MCF 10A (cell line): ENCODE results near the gene HES5. TPM values are rescaled to one million over a fixed set of nuclear protein-coding genes. Genes with fewer than 3 reads are reported as not detected.
"Not testable (repeated sequence)": the region's sequence is repeated elsewhere in the genome, so short reads cannot be mapped to it uniquely, and the experiment has no call there.

ENCODE experiments used
- BruUV-seq: library from RNA; stranded (reverse); fragments of 400-500 nt; replicated peaks from 2 replicates; lab custom pipeline; 2021; lab: Mats Ljungman, UMichigan
- CTCF ChIA-PET: fragments of 300-600 bp; sonication (Branson Sonifier 250); formaldehyde crosslinking; extraction: SDS; loops from one replicate; lab custom pipeline; 2021; ENCODE audit warnings: antibody characterized with exemption, inconsistent platforms; lab: Yijun Ruan, JAX
- POLR2A ChIA-PET: fragments of 300-600, 350-650 bp; sonication (Branson Sonifier 250); formaldehyde crosslinking; extraction: SDS; loops from one replicate; lab custom pipeline; 2020; ENCODE audit warnings: antibody characterized with exemption, inconsistent platforms; lab: Yijun Ruan, JAX
- DNase-seq: peaks from one replicate; pipeline ENCODE4 v3.0.0-alpha.2; 2018; ENCODE audit not compliant: unreplicated experiment
- H3K27ac Mint-ChIP-seq: one replicate; pipeline ENCODE4 v1.8.0; 2022; ENCODE audit warnings: mild to moderate bottlenecking, low read depth, mixed read lengths; ENCODE audit not compliant: unreplicated experiment
- H3K27me3 Mint-ChIP-seq: one replicate; pipeline ENCODE4 v1.8.0; 2022; ENCODE audit warnings: mixed read lengths; ENCODE audit not compliant: insufficient read depth, unreplicated experiment
- H3K36me3 Mint-ChIP-seq: one replicate; pipeline ENCODE4 v1.8.0; 2022; ENCODE audit warnings: mild to moderate bottlenecking, moderate library complexity, mixed read lengths; ENCODE audit not compliant: insufficient read depth, unreplicated experiment
- H3K4me1 Mint-ChIP-seq: one replicate; pipeline ENCODE4 v1.8.0; 2022; ENCODE audit warnings: mixed read lengths; ENCODE audit not compliant: insufficient read depth, unreplicated experiment
- H3K4me3 Mint-ChIP-seq: one replicate; pipeline ENCODE4 v1.8.0; 2022; ENCODE audit warnings: mild to moderate bottlenecking, moderate library complexity, mixed read lengths; ENCODE audit not compliant: unreplicated experiment
- H3K9me3 Mint-ChIP-seq: one replicate; pipeline ENCODE4 v1.8.0; 2022; ENCODE audit warnings: mixed read lengths; ENCODE audit not compliant: unreplicated experiment
- intact Hi-C: fragments of 100-400 bp; cut with micrococcal nuclease; formaldehyde crosslinking; loops from 2 replicates; pipeline ENCODE4 v1.14.1; 2022
- total RNA-seq: library from RNA; stranded (reverse); gene quantifications from 2 replicates; pipeline ENCODE4 v1.2.3, GENCODE V29; 2022
- TF ChIP-seq, protein P1 (sequence below): fragments of 200-600 bp; IDR thresholded peaks from one replicate; pipeline ENCODE4 v1.8.0; 2022; ENCODE audit warnings: antibody characterized with exemption, mild to moderate bottlenecking; ENCODE audit not compliant: unreplicated experiment

Gene HES5
- total RNA-seq, 1 experiment from 2014 or later = not detected

DNA sequence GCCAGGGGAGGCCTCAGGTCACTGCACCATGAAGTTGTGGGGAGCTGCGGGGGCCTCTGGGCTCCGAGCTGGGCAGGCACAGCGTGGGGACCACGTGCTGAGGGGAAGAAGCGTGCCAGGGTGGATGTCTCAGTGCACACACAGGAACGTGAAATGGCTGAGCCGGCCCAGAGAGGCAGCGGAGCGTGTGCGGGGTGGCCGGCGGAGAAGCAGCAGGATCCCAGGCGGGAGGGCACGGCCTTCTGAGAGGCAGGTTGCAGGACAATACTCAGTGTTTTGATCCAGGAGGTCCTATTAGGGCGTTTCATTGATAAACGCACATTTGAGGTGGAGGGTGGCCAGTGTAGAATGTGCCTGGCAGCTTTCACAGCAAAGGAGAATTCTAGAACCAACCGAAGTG lies 39.0 kb upstream of the HES5 start:
- TF ChIP-seq, protein P1, sequence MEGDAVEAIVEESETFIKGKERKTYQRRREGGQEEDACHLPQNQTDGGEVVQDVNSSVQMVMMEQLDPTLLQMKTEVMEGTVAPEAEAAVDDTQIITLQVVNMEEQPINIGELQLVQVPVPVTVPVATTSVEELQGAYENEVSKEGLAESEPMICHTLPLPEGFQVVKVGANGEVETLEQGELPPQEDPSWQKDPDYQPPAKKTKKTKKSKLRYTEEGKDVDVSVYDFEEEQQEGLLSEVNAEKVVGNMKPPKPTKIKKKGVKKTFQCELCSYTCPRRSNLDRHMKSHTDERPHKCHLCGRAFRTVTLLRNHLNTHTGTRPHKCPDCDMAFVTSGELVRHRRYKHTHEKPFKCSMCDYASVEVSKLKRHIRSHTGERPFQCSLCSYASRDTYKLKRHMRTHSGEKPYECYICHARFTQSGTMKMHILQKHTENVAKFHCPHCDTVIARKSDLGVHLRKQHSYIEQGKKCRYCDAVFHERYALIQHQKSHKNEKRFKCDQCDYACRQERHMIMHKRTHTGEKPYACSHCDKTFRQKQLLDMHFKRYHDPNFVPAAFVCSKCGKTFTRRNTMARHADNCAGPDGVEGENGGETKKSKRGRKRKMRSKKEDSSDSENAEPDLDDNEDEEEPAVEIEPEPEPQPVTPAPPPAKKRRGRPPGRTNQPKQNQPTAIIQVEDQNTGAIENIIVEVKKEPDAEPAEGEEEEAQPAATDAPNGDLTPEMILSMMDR = no peak
- ChIA-PET CTCF (no interaction called here), POLR2A (no interaction called here)
- intact Hi-C loops = no loop called here
- H3K27me3 Mint-ChIP-seq = peaks cover 33% of the 10 kb centered on the region
- BruUV-seq = no TSS peak
- peaks cover 10% of the 10 kb centered on the region for H3K9me3 Mint-ChIP-seq
- H3K4me1 Mint-ChIP-seq = no peaks in the 10 kb centered on the region
- H3K36me3 Mint-ChIP-seq = no peaks in the 10 kb centered on the region
- H3K27ac Mint-ChIP-seq = no peak overlapping the region
- DNase-seq = no peak
- no peak overlapping the region for H3K4me3 Mint-ChIP-seq

DNA sequence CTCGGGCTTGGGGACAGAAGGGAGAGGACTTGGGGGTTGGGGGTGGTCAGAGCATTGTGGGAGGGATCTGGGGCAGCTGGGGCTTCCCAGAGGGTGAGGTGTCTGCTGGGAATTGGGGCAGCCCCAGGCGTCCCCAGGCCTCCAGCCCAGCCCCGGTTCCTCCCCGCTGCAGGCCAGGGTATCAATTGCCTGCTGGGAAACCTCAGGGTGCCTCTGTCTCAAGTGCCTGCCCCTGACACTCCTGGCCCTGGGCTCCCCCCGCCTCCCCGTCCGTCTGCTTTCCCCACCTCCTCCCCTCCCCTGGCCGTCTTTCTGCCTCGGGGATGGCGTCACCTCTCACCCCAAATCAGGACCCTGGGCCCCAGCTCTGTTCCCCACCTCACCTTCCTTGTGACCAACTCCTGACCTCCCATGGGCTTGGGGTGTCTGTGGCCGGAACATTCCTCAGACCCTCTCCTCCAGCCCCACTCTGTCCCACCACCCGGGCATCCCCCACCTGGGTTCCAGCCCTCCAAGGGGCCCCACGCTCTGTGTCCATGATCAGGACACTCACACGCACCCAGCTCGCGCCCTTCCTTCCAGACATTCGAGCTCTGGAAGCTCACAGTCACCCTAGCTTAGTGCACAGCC lies 38.2 kb upstream of the HES5 start:
- BruUV-seq, DNase-seq, H3K4me3 Mint-ChIP-seq, H3K9me3 Mint-ChIP-seq, H3K4me1 Mint-ChIP-seq, CTCF ChIA-PET, H3K36me3 Mint-ChIP-seq, intact Hi-C loops, POLR2A ChIA-PET, H3K27ac Mint-ChIP-seq: not testable (repeated sequence)
- H3K27me3 Mint-ChIP-seq = peaks cover 26% of the 10 kb centered on the region

DNA sequence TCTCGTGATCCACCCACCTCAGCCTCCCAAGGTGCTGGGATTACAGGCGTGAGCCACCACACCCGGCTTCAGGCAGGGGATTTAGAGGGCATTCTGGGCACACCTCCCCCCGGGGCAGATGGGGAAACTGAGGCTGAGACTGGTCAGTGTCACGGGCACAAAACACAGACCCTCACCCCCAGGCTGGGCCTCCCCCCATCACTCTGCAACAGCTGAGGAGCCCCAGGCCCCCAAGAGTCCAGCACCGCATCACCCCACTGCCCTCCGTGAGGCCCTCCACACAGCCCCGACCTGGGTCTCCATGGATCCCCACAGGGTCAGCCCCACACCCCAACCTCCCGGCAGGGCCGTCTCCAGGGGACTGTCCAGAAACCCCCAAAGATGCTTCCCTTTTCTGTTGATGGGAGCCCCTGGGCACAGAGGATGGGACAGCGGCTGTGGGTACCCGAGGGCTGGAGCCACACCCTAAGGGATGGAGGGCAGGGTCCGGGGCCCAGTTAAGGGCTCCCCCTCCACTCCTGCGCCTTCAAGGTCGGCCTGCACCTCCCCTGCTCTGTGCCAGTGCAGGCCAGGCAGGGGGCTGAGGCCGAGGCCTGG lies 37.1 kb upstream of the HES5 start:
- BruUV-seq = no TSS peak
- DNase-seq = no peak
- TF ChIP-seq, protein P1 = no peak
- H3K4me3 Mint-ChIP-seq = no peak overlapping the region
- H3K4me1 Mint-ChIP-seq = no peaks in the 10 kb centered on the region
- H3K36me3 Mint-ChIP-seq = no peaks in the 10 kb centered on the region
- H3K27ac Mint-ChIP-seq = no peak overlapping the region
- intact Hi-C loops = no loop called here
- POLR2A ChIA-PET = no interaction called here
- H3K9me3 Mint-ChIP-seq = no peaks in the 10 kb centered on the region
- CTCF ChIA-PET = no interaction called here
- H3K27me3 Mint-ChIP-seq = peaks cover 14% of the 10 kb centered on the region

DNA sequence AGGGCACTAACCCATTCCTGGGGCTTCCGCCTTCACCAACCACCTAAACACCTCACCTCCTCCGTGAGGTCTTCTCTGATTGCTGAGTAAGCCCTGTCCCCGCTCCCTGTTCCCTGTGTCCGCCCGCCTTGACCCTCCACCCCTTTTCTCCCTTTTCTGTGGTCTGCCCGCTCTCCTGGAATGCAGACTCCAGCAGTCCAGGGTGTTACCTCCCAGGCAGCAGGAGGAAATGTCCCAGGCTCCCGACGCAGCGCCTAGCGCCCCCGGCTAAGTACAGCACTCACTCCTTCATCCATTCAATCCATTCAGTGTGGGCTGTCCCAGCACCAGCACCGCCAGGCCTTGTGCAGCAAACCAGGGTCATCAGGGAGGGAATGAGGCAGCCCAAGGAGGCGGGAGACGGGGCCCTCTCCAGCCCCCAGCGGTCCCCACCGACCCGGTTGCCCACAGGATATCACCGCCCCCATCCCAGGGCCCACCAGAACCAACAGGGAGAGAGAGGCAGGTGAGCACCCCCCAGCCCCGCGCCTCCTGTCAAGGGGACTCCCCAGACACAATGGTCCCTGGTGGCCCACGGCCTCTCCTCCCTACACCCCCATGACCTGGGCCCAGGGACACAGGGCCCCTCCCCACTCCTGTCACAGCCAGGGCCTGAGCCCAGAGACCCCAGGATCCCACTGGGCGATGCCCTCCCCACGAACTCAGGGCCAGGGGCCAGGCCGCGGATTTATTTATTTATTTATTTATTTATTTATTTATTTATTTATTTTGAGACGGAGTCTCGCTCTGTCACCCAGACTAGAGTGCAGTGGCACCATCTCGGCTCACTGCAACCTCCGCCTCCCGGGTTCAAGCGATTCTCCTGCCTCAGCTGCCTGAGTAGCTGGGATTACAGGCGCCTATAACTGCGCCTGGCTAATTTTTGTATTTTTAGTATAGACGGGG lies 36.3 kb upstream of the HES5 start:
- ChIA-PET CTCF (interaction anchor here (0.7 to 1.0 kb wide), 2 partner anchors 18 to 20 kb away, joined by 3 read pairs; no protein-coding TSS in a partner anchor), POLR2A (no interaction called here)
- intact Hi-C loops = no loop called here
- DNase-seq = no peak
- TF ChIP-seq, protein P1 = no peak
- Mint-ChIP-seq H3K4me1 (no peaks in the 10 kb centered on the region), H3K36me3 (no peaks in the 10 kb centered on the region), H3K27ac (no peak overlapping the region), H3K27me3 (peaks cover 14% of the 10 kb centered on the region), H3K4me3 (no peak overlapping the region), H3K9me3 (no peaks in the 10 kb centered on the region)
- no TSS peak for BruUV-seq
